ENCODE data around the gene PPP2R5C.

DNA sequence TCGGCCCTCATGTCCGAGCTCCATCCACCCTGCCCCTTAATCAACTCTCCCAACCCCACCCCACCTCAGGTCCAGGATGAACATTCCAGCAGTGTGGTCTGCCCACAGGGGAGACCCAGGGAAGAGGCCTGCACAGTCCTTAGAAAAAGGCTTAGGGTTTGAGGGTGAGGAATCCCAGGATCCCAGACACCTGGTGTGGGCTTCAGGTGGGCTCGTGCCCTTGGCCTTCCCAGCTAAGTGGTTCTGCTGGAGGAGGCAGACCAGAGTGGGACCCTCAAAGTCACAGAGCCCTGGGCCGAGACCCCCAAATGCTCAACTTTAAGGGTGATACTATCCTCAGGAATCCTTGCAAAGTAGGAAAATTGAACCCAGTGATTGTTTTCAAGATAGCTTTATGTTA, 25.4 kb upstream of the PPP2R5C start:
- TF ChIP-seq NFYB (CRISPR knock-in tag; conservative IDR thresholded peaks at IDR 0.05; ENCODE audit: low read depth) (no peak), SP1 (CRISPR knock-in tag; conservative IDR thresholded peaks at IDR 0.05) (no peak), CTCF (IDR thresholded peaks at IDR 0.05) (no peak), ZNF416 (CRISPR knock-in tag; IDR thresholded peaks at IDR 0.05) (no peak), TEAD4 (CRISPR knock-in tag; IDR thresholded peaks at IDR 0.05) (no peak), MXD4 (CRISPR knock-in tag; IDR thresholded peaks at IDR 0.05; ENCODE audit: borderline replicate concordance) (no peak)
- TF ChIP-seq, protein P1, sequence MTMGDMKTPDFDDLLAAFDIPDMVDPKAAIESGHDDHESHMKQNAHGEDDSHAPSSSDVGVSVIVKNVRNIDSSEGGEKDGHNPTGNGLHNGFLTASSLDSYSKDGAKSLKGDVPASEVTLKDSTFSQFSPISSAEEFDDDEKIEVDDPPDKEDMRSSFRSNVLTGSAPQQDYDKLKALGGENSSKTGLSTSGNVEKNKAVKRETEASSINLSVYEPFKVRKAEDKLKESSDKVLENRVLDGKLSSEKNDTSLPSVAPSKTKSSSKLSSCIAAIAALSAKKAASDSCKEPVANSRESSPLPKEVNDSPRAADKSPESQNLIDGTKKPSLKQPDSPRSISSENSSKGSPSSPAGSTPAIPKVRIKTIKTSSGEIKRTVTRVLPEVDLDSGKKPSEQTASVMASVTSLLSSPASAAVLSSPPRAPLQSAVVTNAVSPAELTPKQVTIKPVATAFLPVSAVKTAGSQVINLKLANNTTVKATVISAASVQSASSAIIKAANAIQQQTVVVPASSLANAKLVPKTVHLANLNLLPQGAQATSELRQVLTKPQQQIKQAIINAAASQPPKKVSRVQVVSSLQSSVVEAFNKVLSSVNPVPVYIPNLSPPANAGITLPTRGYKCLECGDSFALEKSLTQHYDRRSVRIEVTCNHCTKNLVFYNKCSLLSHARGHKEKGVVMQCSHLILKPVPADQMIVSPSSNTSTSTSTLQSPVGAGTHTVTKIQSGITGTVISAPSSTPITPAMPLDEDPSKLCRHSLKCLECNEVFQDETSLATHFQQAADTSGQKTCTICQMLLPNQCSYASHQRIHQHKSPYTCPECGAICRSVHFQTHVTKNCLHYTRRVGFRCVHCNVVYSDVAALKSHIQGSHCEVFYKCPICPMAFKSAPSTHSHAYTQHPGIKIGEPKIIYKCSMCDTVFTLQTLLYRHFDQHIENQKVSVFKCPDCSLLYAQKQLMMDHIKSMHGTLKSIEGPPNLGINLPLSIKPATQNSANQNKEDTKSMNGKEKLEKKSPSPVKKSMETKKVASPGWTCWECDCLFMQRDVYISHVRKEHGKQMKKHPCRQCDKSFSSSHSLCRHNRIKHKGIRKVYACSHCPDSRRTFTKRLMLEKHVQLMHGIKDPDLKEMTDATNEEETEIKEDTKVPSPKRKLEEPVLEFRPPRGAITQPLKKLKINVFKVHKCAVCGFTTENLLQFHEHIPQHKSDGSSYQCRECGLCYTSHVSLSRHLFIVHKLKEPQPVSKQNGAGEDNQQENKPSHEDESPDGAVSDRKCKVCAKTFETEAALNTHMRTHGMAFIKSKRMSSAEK (CRISPR knock-in tag; IDR thresholded peaks at IDR 0.05; ENCODE audit: borderline replicate concordance): no peak

Measured in WTC11 (cell line).